ENCODE measurements around the gene PSME3.
A peak's percentile ranks its signal among the peaks of the same experiment; 100 is the strongest.
"Not testable (repeated sequence)": the region's sequence is repeated elsewhere in the genome, so short reads cannot be mapped to it uniquely, and the experiment has no call there.

The PSME3 gene

DNA sequence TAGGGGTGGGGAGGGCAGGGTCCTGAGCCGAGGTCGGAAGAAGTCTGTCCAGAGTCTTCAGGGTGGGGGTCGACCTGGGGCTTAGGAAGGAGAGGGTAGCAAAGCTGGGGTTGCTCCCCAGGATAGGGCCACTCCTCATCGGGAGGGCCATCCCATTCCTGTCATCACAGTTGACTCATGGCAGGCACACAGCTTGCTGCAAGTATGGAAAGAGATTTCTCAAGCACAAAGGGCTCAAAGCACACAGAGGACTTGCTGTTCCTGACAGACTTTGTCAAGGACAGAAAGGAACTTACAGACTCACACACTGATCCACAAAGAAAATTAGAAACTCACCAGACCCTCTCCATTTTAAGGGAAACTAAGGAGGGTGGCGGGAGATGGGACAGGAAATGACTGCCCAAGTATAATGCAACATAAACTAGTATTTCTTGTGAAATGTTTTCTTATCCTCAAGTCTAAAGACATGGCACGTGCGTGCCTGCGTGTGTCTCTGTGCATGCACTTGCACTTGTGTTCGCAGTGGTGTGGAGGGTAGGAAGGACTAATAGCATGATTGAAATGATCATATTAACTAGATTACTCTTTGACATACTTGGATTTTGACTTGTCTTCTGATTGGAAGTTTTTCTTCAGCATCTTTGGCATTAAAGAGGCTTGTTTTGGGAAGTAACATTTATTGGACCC, 13.5 kb downstream of the PSME3 start:
- Histone ChIP-seq H3K27me3 (ENCODE audit: control insufficient read depth, insufficient read depth, low read length) (no peaks in the 10 kb centered on the region), H3K9ac (ENCODE audit: low read length) (no peak overlapping the region), H3K4me3 (ENCODE audit: low read length) (no peak overlapping the region), H3K4me1 (ENCODE audit: control insufficient read depth, insufficient read depth, low read length) (peaks cover 11% of the 10 kb centered on the region), H3K27ac (ENCODE audit: low read depth, low read length) (no peak overlapping the region), H3K36me3 (ENCODE audit: control insufficient read depth, insufficient read depth, low read length) (peaks cover 23% of the 10 kb centered on the region)

DNA sequence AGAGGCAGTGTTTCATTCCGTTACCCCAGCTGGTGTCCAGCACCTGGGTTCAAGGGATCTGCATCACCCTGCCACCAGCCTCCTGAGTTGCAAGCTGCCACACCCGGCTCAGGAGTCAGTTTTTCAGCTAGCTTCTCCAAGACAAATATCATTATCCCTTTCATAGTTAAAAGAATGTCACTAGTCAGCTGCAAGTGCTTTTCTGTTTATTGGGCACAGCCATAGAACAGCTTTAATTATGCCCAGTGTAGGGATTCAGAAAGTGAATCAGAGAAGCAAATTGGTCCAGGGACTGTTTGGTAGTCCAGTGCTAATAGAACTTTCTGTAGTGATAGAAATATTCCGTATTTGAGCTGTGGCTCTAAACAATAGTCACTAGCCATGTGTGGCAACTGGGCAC, 14.9 kb downstream of the PSME3 start:
- Histone ChIP-seq H3K4me1 (ENCODE audit: control insufficient read depth, insufficient read depth, low read length) (peaks cover 11% of the 10 kb centered on the region), H3K27me3 (ENCODE audit: control insufficient read depth, insufficient read depth, low read length) (no peaks in the 10 kb centered on the region), H3K27ac (ENCODE audit: low read depth, low read length) (no peak overlapping the region), H3K9ac (ENCODE audit: low read length) (no peak overlapping the region), H3K36me3 (ENCODE audit: control insufficient read depth, insufficient read depth, low read length) (peaks cover 10% of the 10 kb centered on the region), H3K4me3 (ENCODE audit: low read length) (no peak overlapping the region)

DNA sequence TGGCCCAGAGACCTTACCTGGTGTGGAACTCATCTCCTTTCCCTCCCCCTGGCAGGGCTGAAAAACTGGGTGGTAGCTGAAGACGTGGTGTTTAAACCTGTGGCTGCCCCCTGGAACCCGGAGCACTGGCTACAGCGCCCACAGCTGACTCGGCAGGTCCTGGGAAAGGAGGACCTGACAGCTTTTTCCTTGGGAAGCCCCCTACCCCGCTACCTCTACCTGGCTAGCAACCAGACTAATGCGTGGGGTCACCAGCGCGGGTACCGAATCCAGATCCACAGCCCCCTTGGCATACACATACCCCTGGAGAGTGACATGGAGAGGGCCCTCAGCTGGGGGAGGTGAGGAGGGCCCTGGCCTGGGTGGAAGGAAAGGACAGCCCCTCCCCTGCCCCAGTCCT, 15.8 kb downstream of the PSME3 start:
- no peak overlapping the region for H3K4me3 ChIP-seq (ENCODE audit: low read length)
- H3K27ac ChIP-seq (ENCODE audit: low read depth, low read length), result no peak overlapping the region
- H3K36me3 ChIP-seq (ENCODE audit: control insufficient read depth, insufficient read depth, low read length), result peaks cover 7% of the 10 kb centered on the region
- no peaks in the 10 kb centered on the region for H3K27me3 ChIP-seq (ENCODE audit: control insufficient read depth, insufficient read depth, low read length)
- peaks cover 11% of the 10 kb centered on the region for H3K4me1 ChIP-seq (ENCODE audit: control insufficient read depth, insufficient read depth, low read length)
- H3K9ac ChIP-seq (ENCODE audit: low read length), result no peak overlapping the region

DNA sequence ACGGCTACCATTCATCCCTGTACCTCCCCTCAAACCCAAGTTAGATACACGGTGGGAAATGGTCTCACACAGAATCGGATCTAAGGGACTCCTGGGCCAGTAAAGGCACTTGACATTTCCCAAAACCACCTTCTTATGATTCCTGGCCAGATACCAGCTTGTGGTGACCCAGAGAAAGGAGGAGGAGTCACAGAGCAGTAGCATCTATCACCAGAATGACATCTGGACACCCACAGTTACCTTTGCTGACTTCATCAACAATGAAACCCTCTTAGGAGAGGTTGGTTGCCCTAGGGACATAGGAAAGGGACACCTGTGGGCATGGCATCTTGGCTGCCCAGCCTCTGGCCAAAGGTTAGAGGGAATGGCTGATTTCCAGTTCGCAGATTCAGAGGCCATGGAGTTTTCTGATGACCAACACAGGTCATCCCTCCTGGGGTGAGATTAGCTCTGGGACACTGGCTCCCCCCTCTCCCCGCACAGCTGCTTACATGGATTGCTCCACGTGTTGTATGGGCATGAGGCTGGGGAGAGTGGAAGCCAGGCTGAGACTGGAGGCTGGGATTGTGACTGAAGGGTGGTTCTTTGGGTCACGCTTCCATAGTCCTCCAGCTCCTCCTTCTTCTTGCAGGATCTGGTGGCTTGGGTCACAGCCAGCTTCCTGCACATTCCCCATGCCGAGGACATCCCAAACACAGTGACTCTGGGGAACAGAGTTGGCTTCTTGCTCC, 16.4 kb downstream of the PSME3 start:
- peak overlapping the region; percentile 51 for H3K27ac ChIP-seq (ENCODE audit: low read depth, low read length)
- H3K27me3 ChIP-seq (ENCODE audit: control insufficient read depth, insufficient read depth, low read length), result no peaks in the 10 kb centered on the region
- H3K4me1 ChIP-seq (ENCODE audit: control insufficient read depth, insufficient read depth, low read length), result peaks cover 11% of the 10 kb centered on the region
- H3K4me3 ChIP-seq (ENCODE audit: low read length), result peak overlapping the region; percentile 47
- H3K36me3 ChIP-seq (ENCODE audit: control insufficient read depth, insufficient read depth, low read length), result peaks cover 7% of the 10 kb centered on the region
- no peak overlapping the region for H3K9ac ChIP-seq (ENCODE audit: low read length)

DNA sequence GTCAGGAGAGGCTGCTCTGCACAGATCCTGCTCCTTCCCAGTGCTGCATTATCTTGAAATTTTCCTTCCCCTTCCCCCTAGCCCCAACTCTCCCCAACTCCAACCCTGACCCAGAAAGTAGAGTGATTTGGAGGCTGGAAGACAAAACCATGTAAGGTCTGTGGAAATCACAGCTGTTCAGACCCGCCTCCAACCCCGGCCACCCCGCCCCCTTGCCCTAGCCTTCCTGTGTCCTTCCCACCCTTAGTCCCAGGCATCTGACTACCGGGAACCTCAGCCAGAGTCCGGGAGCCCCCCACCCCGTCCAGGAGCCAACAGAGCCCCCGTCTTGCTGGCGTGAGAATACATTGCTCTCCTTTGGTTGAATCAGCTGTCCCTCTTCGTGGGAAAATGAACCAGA, 17.8 kb downstream of the PSME3 start, which contains the start of gene AOC3:
Gene AOC3 (plus strand): TSS at position 246 of the 400 bp plus-strand sequence. CDS start 145 bp downstream, at position 391.
- H3K4me1 ChIP-seq (ENCODE audit: control insufficient read depth, insufficient read depth, low read length), result peaks cover 18% of the 10 kb centered on the region
- peak within 1 kb of the TSS; percentile 76 for H3K9ac ChIP-seq (ENCODE audit: low read length)
- H3K27ac ChIP-seq (ENCODE audit: low read depth, low read length), result peak within 1 kb of the TSS; percentile 96

DNA sequence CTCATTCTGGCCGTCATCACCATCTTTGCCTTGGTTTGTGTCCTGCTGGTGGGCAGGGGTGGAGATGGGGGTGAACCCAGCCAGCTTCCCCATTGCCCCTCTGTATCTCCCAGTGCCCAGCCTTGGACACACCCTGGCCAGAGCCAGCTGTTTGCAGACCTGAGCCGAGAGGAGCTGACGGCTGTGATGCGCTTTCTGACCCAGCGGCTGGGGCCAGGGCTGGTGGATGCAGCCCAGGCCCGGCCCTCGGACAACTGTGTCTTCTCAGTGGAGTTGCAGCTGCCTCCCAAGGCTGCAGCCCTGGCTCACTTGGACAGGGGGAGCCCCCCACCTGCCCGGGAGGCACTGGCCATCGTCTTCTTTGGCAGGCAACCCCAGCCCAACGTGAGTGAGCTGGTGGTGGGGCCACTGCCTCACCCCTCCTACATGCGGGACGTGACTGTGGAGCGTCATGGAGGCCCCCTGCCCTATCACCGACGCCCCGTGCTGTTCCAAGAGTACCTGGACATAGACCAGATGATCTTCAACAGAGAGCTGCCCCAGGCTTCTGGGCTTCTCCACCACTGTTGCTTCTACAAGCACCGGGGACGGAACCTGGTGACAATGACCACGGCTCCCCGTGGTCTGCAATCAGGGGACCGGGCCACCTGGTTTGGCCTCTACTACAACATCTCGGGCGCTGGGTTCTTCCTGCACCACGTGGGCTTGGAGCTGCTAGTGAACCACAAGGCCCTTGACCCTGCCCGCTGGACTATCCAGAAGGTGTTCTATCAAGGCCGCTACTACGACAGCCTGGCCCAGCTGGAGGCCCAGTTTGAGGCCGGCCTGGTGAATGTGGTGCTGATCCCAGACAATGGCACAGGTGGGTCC, 18.4 kb downstream of the PSME3 start:
- H3K27me3 ChIP-seq (ENCODE audit: control insufficient read depth, insufficient read depth, low read length); H3K36me3 ChIP-seq (ENCODE audit: control insufficient read depth, insufficient read depth, low read length): not testable (repeated sequence)
- H3K9ac ChIP-seq (ENCODE audit: low read length), result peak overlapping the region; percentile 76
- H3K4me1 ChIP-seq (ENCODE audit: control insufficient read depth, insufficient read depth, low read length), result peaks cover 20% of the 10 kb centered on the region
- peak overlapping the region; percentile 77 for H3K4me3 ChIP-seq (ENCODE audit: low read length)
- peak overlapping the region; percentile 96 for H3K27ac ChIP-seq (ENCODE audit: low read depth, low read length)

More for the DNA sequence above, 17.8 kb downstream of the PSME3 start, which contains the start of gene AOC3:
- Histone ChIP-seq H3K36me3 (ENCODE audit: control insufficient read depth, insufficient read depth, low read length) (no peaks in the 10 kb centered on the region), H3K4me3 (ENCODE audit: low read length) (peak within 1 kb of the TSS; percentile 77), H3K27me3 (ENCODE audit: control insufficient read depth, insufficient read depth, low read length) (no peaks in the 10 kb centered on the region)

DNA sequence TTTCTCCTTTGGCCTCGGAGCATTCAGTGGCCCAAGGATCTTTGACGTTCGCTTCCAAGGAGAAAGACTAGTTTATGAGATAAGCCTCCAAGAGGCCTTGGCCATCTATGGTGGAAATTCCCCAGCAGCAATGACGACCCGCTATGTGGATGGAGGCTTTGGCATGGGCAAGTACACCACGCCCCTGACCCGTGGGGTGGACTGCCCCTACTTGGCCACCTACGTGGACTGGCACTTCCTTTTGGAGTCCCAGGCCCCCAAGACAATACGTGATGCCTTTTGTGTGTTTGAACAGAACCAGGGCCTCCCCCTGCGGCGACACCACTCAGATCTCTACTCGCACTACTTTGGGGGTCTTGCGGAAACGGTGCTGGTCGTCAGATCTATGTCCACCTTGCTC, 19.2 kb downstream of the PSME3 start:
- Histone ChIP-seq H3K9ac (ENCODE audit: low read length) (peak overlapping the region; percentile 25), H3K27me3 (ENCODE audit: control insufficient read depth, insufficient read depth, low read length) (no peaks in the 10 kb centered on the region), H3K4me1 (ENCODE audit: control insufficient read depth, insufficient read depth, low read length) (peaks cover 26% of the 10 kb centered on the region), H3K27ac (ENCODE audit: low read depth, low read length) (peak overlapping the region; percentile 96), H3K36me3 (ENCODE audit: control insufficient read depth, insufficient read depth, low read length) (no peaks in the 10 kb centered on the region), H3K4me3 (ENCODE audit: low read length) (peak overlapping the region; percentile 77)

DNA sequence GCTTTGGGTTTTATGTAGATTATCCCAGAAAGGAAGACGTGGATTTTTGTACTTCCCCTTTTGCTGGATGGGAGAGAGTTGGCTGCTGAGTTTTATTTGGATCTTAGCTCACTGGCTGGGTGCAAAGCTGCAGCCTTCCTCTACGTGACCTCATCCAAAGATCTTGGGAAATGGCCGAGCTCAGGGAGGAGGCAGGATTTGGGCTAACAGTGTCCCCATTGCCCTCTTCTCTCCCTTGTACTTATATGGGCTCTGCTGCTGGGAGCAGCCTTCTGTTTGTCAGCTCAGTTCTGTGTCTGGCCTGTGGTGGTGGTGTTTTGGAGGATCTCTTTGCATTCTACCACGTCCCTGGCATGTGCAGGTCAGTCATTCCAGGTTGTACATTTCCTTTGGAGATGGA, 19.8 kb downstream of the PSME3 start:
- H3K4me3 ChIP-seq (ENCODE audit: low read length), result peak overlapping the region; percentile 77
- no peaks in the 10 kb centered on the region for H3K36me3 ChIP-seq (ENCODE audit: control insufficient read depth, insufficient read depth, low read length)
- H3K27ac ChIP-seq (ENCODE audit: low read depth, low read length), result peak overlapping the region; percentile 96
- H3K9ac ChIP-seq (ENCODE audit: low read length), result peak overlapping the region; percentile 8
- peaks cover 26% of the 10 kb centered on the region for H3K4me1 ChIP-seq (ENCODE audit: control insufficient read depth, insufficient read depth, low read length)
- H3K27me3 ChIP-seq (ENCODE audit: control insufficient read depth, insufficient read depth, low read length), result no peaks in the 10 kb centered on the region

DNA sequence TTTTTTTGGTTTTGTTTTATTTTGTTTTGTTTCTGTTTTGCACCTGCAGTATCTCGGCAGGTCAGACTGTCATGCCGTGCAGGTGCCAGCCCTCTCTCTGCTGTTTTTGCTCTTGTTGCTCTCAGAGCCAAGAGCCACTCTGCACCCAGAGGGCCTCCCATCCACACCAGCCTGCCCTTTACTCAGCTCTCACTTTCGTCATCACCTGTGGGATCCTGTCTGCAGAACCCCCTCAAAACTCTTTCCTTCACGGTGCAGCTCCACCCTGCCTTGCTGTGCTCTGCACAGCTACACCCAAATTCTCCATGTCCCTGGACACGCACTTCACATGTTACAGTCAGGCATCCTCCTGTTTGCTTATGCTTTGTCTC, 20.4 kb downstream of the PSME3 start:
- H3K27me3 ChIP-seq (ENCODE audit: control insufficient read depth, insufficient read depth, low read length), result no peaks in the 10 kb centered on the region
- no peaks in the 10 kb centered on the region for H3K36me3 ChIP-seq (ENCODE audit: control insufficient read depth, insufficient read depth, low read length)
- H3K9ac ChIP-seq (ENCODE audit: low read length), result peak overlapping the region; percentile 8
- peaks cover 26% of the 10 kb centered on the region for H3K4me1 ChIP-seq (ENCODE audit: control insufficient read depth, insufficient read depth, low read length)
- H3K27ac ChIP-seq (ENCODE audit: low read depth, low read length), result peak overlapping the region; percentile 96
- peak overlapping the region; percentile 77 for H3K4me3 ChIP-seq (ENCODE audit: low read length)

DNA sequence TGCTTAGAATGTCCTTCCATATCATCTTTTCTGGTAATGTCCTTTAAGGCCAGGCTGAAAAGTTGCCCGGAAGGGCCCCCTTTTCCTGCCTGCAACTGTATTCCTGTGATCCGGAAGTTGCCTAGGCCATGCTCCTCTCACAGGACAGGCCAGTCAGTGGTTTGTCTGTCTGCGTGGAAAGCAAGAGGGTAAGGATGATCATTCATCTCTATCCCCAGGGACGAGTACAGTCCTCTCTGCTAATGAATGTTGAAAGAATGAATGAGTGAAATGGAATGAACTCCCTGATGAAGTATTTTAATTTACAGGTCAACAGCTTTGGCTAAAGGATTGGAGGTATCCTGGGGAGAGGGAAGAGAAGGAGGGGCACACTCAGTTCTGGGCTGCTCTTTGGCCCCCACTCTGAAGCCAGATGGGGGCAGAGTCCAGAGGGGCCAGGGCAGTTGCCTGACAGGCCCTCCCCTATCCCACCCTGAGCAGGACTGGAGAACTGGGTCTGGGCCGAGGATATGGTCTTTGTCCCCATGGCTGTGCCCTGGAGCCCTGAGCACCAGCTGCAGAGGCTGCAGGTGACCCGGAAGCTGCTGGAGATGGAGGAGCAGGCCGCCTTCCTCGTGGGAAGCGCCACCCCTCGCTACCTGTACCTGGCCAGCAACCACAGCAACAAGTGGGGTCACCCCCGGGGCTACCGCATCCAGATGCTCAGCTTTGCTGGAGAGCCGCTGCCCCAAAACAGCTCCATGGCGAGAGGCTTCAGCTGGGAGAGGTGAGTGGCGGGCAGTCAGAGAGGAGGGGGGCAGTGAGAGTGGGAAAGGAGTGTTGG, 21.0 kb downstream of the PSME3 start:
- peak overlapping the region; percentile 96 for H3K27ac ChIP-seq (ENCODE audit: low read depth, low read length)

DNA sequence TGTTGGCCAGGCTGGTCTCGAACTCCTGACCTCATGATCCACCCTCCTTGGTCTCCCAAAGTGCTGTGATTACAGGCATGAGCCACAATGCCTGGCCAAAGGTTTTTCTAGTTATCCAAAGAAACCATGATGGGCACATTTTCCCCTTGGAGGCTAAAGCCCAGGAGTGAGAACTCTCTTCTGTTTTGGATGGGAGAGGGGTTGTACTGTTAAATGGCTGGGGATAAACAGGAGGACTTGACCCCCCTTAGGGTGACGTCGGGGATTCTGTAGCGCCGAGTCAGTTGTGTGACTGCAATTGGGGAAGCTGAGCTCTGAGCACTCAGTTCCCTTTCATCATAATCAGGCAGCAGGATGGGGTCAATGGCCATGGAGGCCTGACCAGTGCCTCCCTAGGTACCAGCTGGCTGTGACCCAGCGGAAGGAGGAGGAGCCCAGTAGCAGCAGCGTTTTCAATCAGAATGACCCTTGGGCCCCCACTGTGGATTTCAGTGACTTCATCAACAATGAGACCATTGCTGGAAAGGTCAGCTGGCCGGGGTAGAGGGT, 21.9 kb downstream of the PSME3 start:
- H3K27ac ChIP-seq (ENCODE audit: low read depth, low read length), result peak overlapping the region; percentile 27
- H3K4me3 ChIP-seq (ENCODE audit: low read length), result peak overlapping the region; percentile 22
- no peaks in the 10 kb centered on the region for H3K27me3 ChIP-seq (ENCODE audit: control insufficient read depth, insufficient read depth, low read length)
- H3K4me1 ChIP-seq (ENCODE audit: control insufficient read depth, insufficient read depth, low read length), result peaks cover 17% of the 10 kb centered on the region
- H3K9ac ChIP-seq (ENCODE audit: low read length), result no peak overlapping the region
- no peaks in the 10 kb centered on the region for H3K36me3 ChIP-seq (ENCODE audit: control insufficient read depth, insufficient read depth, low read length)

More for the DNA sequence above, 21.0 kb downstream of the PSME3 start:
- peak overlapping the region; percentile 77 for H3K4me3 ChIP-seq (ENCODE audit: low read length)
- H3K4me1 ChIP-seq (ENCODE audit: control insufficient read depth, insufficient read depth, low read length), result peaks cover 26% of the 10 kb centered on the region
- no peaks in the 10 kb centered on the region for H3K27me3 ChIP-seq (ENCODE audit: control insufficient read depth, insufficient read depth, low read length)
- no peaks in the 10 kb centered on the region for H3K36me3 ChIP-seq (ENCODE audit: control insufficient read depth, insufficient read depth, low read length)
- H3K9ac ChIP-seq (ENCODE audit: low read length), result no peak overlapping the region
